ENCODE results near the gene OTOP1. TPM values are rescaled to one million over a fixed set of nuclear protein-coding genes. Genes with fewer than 3 reads are reported as not detected.
"Not testable (repeated sequence)": the region's sequence is repeated elsewhere in the genome, so short reads cannot be mapped to it uniquely, and the experiment has no call there.

The OTOP1 gene
- total and polyA plus RNA-seq, 4 experiments from 2014 or later = not detected

DNA sequence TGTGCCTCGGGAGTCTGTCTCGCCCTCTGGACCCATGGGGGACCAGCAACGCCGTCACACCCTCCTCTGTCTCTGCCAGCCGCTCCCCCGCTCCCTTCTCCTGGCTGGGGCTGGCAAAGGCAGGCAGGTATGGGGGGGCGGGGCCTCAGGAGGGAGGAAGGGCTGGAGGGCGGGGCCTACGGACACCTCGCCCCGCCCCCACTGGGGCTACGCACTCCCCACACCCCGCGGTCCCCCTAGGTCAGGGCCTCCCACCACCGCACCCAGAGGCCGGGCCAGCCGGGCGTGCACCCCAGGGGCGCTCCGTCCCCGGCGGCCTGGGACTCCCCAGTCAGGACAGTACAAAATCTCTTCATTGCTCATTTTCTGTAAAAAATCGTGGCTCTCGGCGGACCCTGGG lies 84.0 kb downstream of the OTOP1 start:
- POLR2A ChIA-PET (ENCODE audit: partially characterized antibody); H3K4me1 ChIP-seq (ENCODE audit: insufficient read depth, low read length); H3K36me3 ChIP-seq (ENCODE audit: insufficient read depth, low read length); CTCF ChIA-PET (ENCODE audit: partially characterized antibody); H3K9me3 ChIP-seq (ENCODE audit: control insufficient read depth in 1 of 2, low read length in 2 of 2); H3K36me3 Mint-ChIP-seq; H3K27ac Mint-ChIP-seq; H3K4me3 ChIP-seq (ENCODE audit: low read length in 2 of 2); intact Hi-C loops (cut with micrococcal nuclease); H3K4me1 Mint-ChIP-seq; H3K27ac ChIP-seq (ENCODE audit: low read depth, low read length); H3K9me3 Mint-ChIP-seq; H3K4me3 Mint-ChIP-seq; H3K27me3 ChIP-seq (ENCODE audit: insufficient read depth, low read length): not testable (repeated sequence)
- peaks cover 3 to 18% of the 10 kb centered on the region in 2 donors for H3K27me3 Mint-ChIP-seq
- peak in 1 of 5 donors; percentile 2 for DNase-seq

DNA sequence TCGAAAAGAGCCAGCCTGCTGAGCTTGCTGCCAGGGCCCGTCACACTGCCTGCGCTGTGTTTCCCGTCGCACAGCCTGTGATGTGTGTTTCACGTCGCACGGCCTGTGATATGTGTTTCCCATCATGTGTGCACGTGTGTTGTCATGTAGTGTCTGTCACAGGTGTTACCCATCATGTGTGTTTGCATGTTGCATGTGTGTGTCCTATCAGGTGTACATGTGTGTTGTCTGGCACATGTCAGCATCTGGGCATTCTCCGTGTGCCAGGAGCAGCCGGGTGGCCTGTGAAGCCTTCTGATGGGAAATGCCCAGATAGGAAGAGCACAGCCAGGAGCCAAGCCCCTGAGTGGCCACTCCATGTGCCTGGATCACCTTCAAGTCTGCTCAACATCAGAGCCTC lies 85.5 kb downstream of the OTOP1 start:
- CTCF ChIA-PET (ENCODE audit: partially characterized antibody); POLR2A ChIA-PET (ENCODE audit: partially characterized antibody); intact Hi-C loops (cut with micrococcal nuclease); H3K4me1 Mint-ChIP-seq; DNase-seq; H3K9me3 ChIP-seq (ENCODE audit: control insufficient read depth in 1 of 2, low read length in 2 of 2); H3K4me3 ChIP-seq (ENCODE audit: low read length in 2 of 2); H3K36me3 Mint-ChIP-seq; H3K9me3 Mint-ChIP-seq; H3K4me3 Mint-ChIP-seq; H3K4me1 ChIP-seq (ENCODE audit: insufficient read depth, low read length); H3K27ac Mint-ChIP-seq; H3K27ac ChIP-seq (ENCODE audit: low read depth, low read length); H3K27me3 ChIP-seq (ENCODE audit: insufficient read depth, low read length); H3K36me3 ChIP-seq (ENCODE audit: insufficient read depth, low read length): not testable (repeated sequence)
- peaks cover 2 to 17% of the 10 kb centered on the region in 2 donors for H3K27me3 Mint-ChIP-seq

Other genes with a start within 250 kb of the OTOP1 start
- gene TMEM128, start 21.3 kb upstream of the OTOP1 start, total RNA-seq = 10 to 100 TPM; 20.0 to 20.7 TPM
- gene TMEM128, start 21.3 kb upstream of the OTOP1 start, polyA plus RNA-seq = 10 to 100 TPM; 40.2 to 51.5 TPM
- 10 to 100 TPM; 74.5 to 79.8 TPM for gene LYAR, start 63.2 kb upstream of the OTOP1 start, total RNA-seq
- gene LYAR, start 63.2 kb upstream of the OTOP1 start, polyA plus RNA-seq = 10 to 100 TPM; 59.1 to 66.5 TPM
- gene ZBTB49, start 63.3 kb upstream of the OTOP1 start, total RNA-seq = 10 to 100 TPM; 18.5 to 20.0 TPM
- 1 to 10 TPM; 5.3 to 6.0 TPM for gene ZBTB49, start 63.3 kb upstream of the OTOP1 start, polyA plus RNA-seq
- gene NSG1, start 160.2 kb upstream of the OTOP1 start, total RNA-seq = 10 to 100 TPM; 74.9 to 75.1 TPM
- gene NSG1, start 160.2 kb upstream of the OTOP1 start, polyA plus RNA-seq = 10 to 100 TPM; 48.8 to 82.6 TPM